ENCODE measurements around the gene DENND10.

- TF ChIP-seq, protein P1, sequence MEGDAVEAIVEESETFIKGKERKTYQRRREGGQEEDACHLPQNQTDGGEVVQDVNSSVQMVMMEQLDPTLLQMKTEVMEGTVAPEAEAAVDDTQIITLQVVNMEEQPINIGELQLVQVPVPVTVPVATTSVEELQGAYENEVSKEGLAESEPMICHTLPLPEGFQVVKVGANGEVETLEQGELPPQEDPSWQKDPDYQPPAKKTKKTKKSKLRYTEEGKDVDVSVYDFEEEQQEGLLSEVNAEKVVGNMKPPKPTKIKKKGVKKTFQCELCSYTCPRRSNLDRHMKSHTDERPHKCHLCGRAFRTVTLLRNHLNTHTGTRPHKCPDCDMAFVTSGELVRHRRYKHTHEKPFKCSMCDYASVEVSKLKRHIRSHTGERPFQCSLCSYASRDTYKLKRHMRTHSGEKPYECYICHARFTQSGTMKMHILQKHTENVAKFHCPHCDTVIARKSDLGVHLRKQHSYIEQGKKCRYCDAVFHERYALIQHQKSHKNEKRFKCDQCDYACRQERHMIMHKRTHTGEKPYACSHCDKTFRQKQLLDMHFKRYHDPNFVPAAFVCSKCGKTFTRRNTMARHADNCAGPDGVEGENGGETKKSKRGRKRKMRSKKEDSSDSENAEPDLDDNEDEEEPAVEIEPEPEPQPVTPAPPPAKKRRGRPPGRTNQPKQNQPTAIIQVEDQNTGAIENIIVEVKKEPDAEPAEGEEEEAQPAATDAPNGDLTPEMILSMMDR (IDR thresholded peaks at IDR 0.05; ENCODE audit: poor library complexity) = no peak
- TF ChIP-seq EZH2 (IDR thresholded peaks at IDR 0.05; ENCODE audit: borderline replicate concordance) = no peak
Observed at GRCh38 chr10:119129721-119130120, 25.8 kb downstream of the DENND10 start.

Data from hepatocyte (in vitro differentiated cells).